HL-60 (cell line): ENCODE results near the gene WDR48. TPM values are rescaled to one million over a fixed set of nuclear protein-coding genes. Genes with fewer than 3 reads are reported as not detected.

Experiments used
- DNase-seq, 2 experiments: peaks; one replicate each; pipeline ENCODE4 v3.0.0-alpha.2; 2010 to 2020; ENCODE audit warnings: low read depth in 1 of 2, low spot score in 1 of 2
- H3K27ac ChIP-seq: fragments of 250-450 bp; sonication (Bioruptor Pico); replicated peaks from 2 replicates; pipeline ENCODE4 v1.5.1; 2020; ENCODE audit warnings: mild to moderate bottlenecking, moderate library complexity
- H3K27me3 ChIP-seq: fragments of 250-450 bp; sonication (Bioruptor Pico); 2 replicates; pipeline ENCODE4 v1.5.1; 2021; ENCODE audit warnings: mild to moderate bottlenecking, moderate library complexity; ENCODE audit not compliant: insufficient read depth, poor library complexity, severe bottlenecking
- H3K4me3 ChIP-seq: replicated peaks from 2 replicates; pipeline ENCODE4 v1.5.1; 2011; ENCODE audit warnings: mild to moderate bottlenecking, control low read depth, low read length; ENCODE audit not compliant: insufficient read depth
- GABPA ChIP-seq: IDR thresholded peaks from 2 replicates; pipeline ENCODE4 v1.6.1; 2012; ENCODE audit warnings: low read depth
- POLR2AphosphoS5 ChIP-seq: IDR thresholded peaks from 2 replicates; pipeline ENCODE4 v1.6.1; 2012; ENCODE audit warnings: low read depth
- REST ChIP-seq: IDR thresholded peaks from 2 replicates; pipeline ENCODE4 v1.6.1; 2012; ENCODE audit warnings: low read depth; ENCODE audit not compliant: insufficient replicate concordance
- SPI1 ChIP-seq: IDR thresholded peaks from 2 replicates; pipeline ENCODE4 v1.6.1; 2012; ENCODE audit warnings: low read depth, mild to moderate bottlenecking, borderline replicate concordance
- microRNA-seq: library from miRNA; unstranded; fragments of <30 nt; microRNA quantifications from one replicate; pipeline ENCODE4, GENCODE V29; 2018
- TF ChIP-seq, protein P1 (sequence below): IDR thresholded peaks from one replicate; pipeline ENCODE4 v1.5.1; 2011; ENCODE audit warnings: low read length, control low read depth, inconsistent platforms; ENCODE audit not compliant: insufficient read depth

WDR48 gene

DNA sequence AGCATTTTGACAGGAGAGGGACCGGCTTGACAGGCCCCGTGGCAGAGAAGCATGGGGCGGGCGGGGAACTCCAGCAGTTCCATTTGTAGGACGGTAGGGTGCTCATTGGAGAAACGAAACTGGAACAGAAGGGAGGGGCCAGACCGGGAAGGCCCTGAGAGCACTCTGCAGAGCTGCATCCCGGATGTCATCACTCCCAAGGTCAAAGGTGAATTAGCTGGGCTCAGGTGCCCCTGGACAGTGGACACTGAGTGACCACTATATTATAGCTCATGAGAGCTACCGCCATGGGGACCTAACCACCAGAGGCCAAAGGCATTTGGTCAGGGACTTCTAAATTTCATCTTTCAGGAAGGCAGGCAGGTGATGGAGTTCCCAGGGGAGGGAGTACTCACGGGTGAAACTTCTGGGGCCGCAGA is 94.3 kb downstream of the WDR48 start:
- no peak for DNase-seq
- TF ChIP-seq SPI1, result no peak
- TF ChIP-seq, protein P1, sequence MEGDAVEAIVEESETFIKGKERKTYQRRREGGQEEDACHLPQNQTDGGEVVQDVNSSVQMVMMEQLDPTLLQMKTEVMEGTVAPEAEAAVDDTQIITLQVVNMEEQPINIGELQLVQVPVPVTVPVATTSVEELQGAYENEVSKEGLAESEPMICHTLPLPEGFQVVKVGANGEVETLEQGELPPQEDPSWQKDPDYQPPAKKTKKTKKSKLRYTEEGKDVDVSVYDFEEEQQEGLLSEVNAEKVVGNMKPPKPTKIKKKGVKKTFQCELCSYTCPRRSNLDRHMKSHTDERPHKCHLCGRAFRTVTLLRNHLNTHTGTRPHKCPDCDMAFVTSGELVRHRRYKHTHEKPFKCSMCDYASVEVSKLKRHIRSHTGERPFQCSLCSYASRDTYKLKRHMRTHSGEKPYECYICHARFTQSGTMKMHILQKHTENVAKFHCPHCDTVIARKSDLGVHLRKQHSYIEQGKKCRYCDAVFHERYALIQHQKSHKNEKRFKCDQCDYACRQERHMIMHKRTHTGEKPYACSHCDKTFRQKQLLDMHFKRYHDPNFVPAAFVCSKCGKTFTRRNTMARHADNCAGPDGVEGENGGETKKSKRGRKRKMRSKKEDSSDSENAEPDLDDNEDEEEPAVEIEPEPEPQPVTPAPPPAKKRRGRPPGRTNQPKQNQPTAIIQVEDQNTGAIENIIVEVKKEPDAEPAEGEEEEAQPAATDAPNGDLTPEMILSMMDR, result no peak
- no peak for TF ChIP-seq POLR2AphosphoS5
- no peak for TF ChIP-seq REST
- no peak for TF ChIP-seq GABPA
- Histone ChIP-seq H3K27ac (no peak overlapping the region), H3K4me3 (no peak overlapping the region), H3K27me3 (no peaks in the 10 kb centered on the region)

Small RNA genes lying within 50 kb of the gene (microRNA-seq; reads per million reads assigned to microRNA genes)
- gene MIR6822, result not detected
